WERI-Rb-1 (cell line): ENCODE results near the gene NAAA.
"Not testable (repeated sequence)": the region's sequence is repeated elsewhere in the genome, so short reads cannot be mapped to it uniquely, and the experiment has no call there.

ENCODE experiments used
- DNase-seq: peaks from one replicate; pipeline ENCODE4 v3.0.0-alpha.2; 2020
- H3K27ac ChIP-seq: fragments of 250-450 bp; sonication (Bioruptor Pico); 2 replicates; pipeline ENCODE4 v1.5.1; 2020; ENCODE audit warnings: mild to moderate bottlenecking, moderate library complexity
- H3K27me3 ChIP-seq: fragments of 250-450 bp; sonication (Bioruptor Pico); 2 replicates; pipeline ENCODE4 v1.5.1; 2021; ENCODE audit warnings: mild to moderate bottlenecking, low read depth, moderate library complexity; ENCODE audit not compliant: insufficient read depth, severe bottlenecking
- H3K36me3 ChIP-seq: fragments of 250-450 bp; sonication (Bioruptor Pico); 2 replicates; pipeline ENCODE4 v1.5.1; 2020; ENCODE audit warnings: mild to moderate bottlenecking, moderate library complexity
- H3K4me3 ChIP-seq: 2 replicates; pipeline ENCODE4 v1.5.1; 2011; ENCODE audit warnings: low read depth, mild to moderate bottlenecking, control low read depth, low read length
- H3K9me3 ChIP-seq: fragments of 250-450 bp; sonication (Bioruptor Pico); 2 replicates; pipeline ENCODE4 v1.5.1; 2021; ENCODE audit warnings: mild to moderate bottlenecking, moderate library complexity; ENCODE audit not compliant: severe bottlenecking
- CTCF ChIP-seq: IDR thresholded peaks from 2 replicates; pipeline ENCODE4 v1.5.1; 2011; ENCODE audit warnings: low read depth, mild to moderate bottlenecking, control low read depth, inconsistent platforms, low read length

The NAAA gene

GRCh38 chr4:75922588-75922987 lies 18.2 kb downstream of the NAAA start:
- Histone ChIP-seq H3K27ac (no peak overlapping the region), H3K9me3 (no peaks in the 10 kb centered on the region), H3K27me3 (no peaks in the 10 kb centered on the region), H3K36me3 (no peaks in the 10 kb centered on the region), H3K4me3 (no peak overlapping the region)
- TF ChIP-seq CTCF: no peak
- DNase-seq: no peak

GRCh38 chr4:75921910-75922309 lies 18.9 kb downstream of the NAAA start:
- no peak overlapping the region for H3K4me3 ChIP-seq
- H3K9me3 ChIP-seq: no peaks in the 10 kb centered on the region
- no peaks in the 10 kb centered on the region for H3K36me3 ChIP-seq
- no peak for DNase-seq
- no peak overlapping the region for H3K27ac ChIP-seq
- H3K27me3 ChIP-seq: no peaks in the 10 kb centered on the region
- TF ChIP-seq CTCF: no peak

GRCh38 chr4:75920327-75920726 lies 20.5 kb downstream of the NAAA start:
- H3K4me3 ChIP-seq: no peak overlapping the region
- H3K27me3 ChIP-seq: no peaks in the 10 kb centered on the region
- H3K36me3 ChIP-seq: no peaks in the 10 kb centered on the region
- no peaks in the 10 kb centered on the region for H3K9me3 ChIP-seq
- TF ChIP-seq CTCF: no peak
- no peak overlapping the region for H3K27ac ChIP-seq
- DNase-seq: no peak

GRCh38 chr4:75919920-75920319 lies 20.9 kb downstream of the NAAA start:
- Histone ChIP-seq H3K9me3 (no peaks in the 10 kb centered on the region), H3K27ac (no peak overlapping the region), H3K36me3 (no peaks in the 10 kb centered on the region), H3K4me3 (no peak overlapping the region), H3K27me3 (no peaks in the 10 kb centered on the region)
- no peak for TF ChIP-seq CTCF
- DNase-seq: no peak

GRCh38 chr4:75916091-75916661 lies 24.6 kb downstream of the NAAA start:
- H3K36me3 ChIP-seq: no peaks in the 10 kb centered on the region
- no peak overlapping the region for H3K4me3 ChIP-seq
- H3K27ac ChIP-seq: no peak overlapping the region
- DNase-seq: peak; percentile 40
- no peaks in the 10 kb centered on the region for H3K9me3 ChIP-seq
- no peaks in the 10 kb centered on the region for H3K27me3 ChIP-seq
- TF ChIP-seq CTCF: peak; percentile 87

GRCh38 chr4:75912968-75913367 lies 27.8 kb downstream of the NAAA start:
- Histone ChIP-seq H3K4me3 (no peak overlapping the region), H3K36me3 (no peaks in the 10 kb centered on the region), H3K27ac (no peak overlapping the region), H3K27me3 (no peaks in the 10 kb centered on the region), H3K9me3 (peaks cover 4% of the 10 kb centered on the region)
- TF ChIP-seq CTCF: no peak
- DNase-seq: no peak

GRCh38 chr4:75910831-75911230 lies 30.0 kb downstream of the NAAA start:
- not testable (repeated sequence) for H3K27ac ChIP-seq, DNase-seq, H3K4me3 ChIP-seq, H3K9me3 ChIP-seq, H3K36me3 ChIP-seq, H3K27me3 ChIP-seq
